Astrocyte (in vitro differentiated cells and primary cell): ENCODE results near the gene CATSPERB. TPM values are rescaled to one million over a fixed set of nuclear protein-coding genes. Genes with fewer than 3 reads are reported as not detected.

ENCODE experiments used
- DNase-seq: peaks from one replicate; pipeline ENCODE4 v3.0.0-alpha.2; 2010; ENCODE audit warnings: low read depth
- FAIRE-seq: peaks from 2 replicates; lab custom pipeline; 2011; peaks lifted over from hg19 to GRCh38; lab: Jason Lieb, UNC
- H2AFZ ChIP-seq: 2 replicates; pipeline ENCODE4 v1.6.0; 2012; ENCODE audit warnings: low read depth, low read length, inconsistent platforms
- H3K27ac ChIP-seq: 2 replicates; pipeline ENCODE4 v1.5.1; 2011; ENCODE audit warnings: low read depth, low read length, inconsistent platforms
- H3K27me3 ChIP-seq: 2 replicates; pipeline ENCODE4 v1.6.0; 2011; ENCODE audit warnings: low read length, inconsistent platforms; ENCODE audit not compliant: insufficient read depth
- H3K36me3 ChIP-seq: 2 replicates; pipeline ENCODE4 v1.5.1; 2011; ENCODE audit warnings: low read length, inconsistent platforms; ENCODE audit not compliant: insufficient read depth
- H3K4me1 ChIP-seq: 2 replicates; pipeline ENCODE4 v1.5.1; 2011; ENCODE audit warnings: low read length, inconsistent platforms; ENCODE audit not compliant: insufficient read depth
- H3K4me2 ChIP-seq: 2 replicates; pipeline ENCODE4 v1.6.0; 2012; ENCODE audit warnings: low read length, inconsistent platforms
- H3K4me3 ChIP-seq: 2 replicates; pipeline ENCODE4 v1.5.1; 2011; ENCODE audit warnings: low read depth, mild to moderate bottlenecking, low read length, inconsistent platforms; ENCODE audit not compliant: insufficient read depth
- H3K79me2 ChIP-seq: 2 replicates; pipeline ENCODE4 v1.6.0; 2012; ENCODE audit warnings: mild to moderate bottlenecking, low read length, inconsistent platforms; ENCODE audit not compliant: insufficient read depth
- H3K9ac ChIP-seq: 2 replicates; pipeline ENCODE4 v1.6.0; 2012; ENCODE audit warnings: mild to moderate bottlenecking, low read length, inconsistent platforms
- H3K9me3 ChIP-seq: 2 replicates; pipeline ENCODE4 v1.5.1; 2012; ENCODE audit warnings: low read depth, mild to moderate bottlenecking, low read length, inconsistent platforms; ENCODE audit not compliant: insufficient read depth
- H4K20me1 ChIP-seq: 2 replicates; pipeline ENCODE4 v1.6.0; 2012; ENCODE audit warnings: low read length, inconsistent platforms; ENCODE audit not compliant: insufficient read depth
- H3K27ac Mint-ChIP-seq: one replicate; pipeline ENCODE4 v1.8.0; 2021; ENCODE audit warnings: mild to moderate bottlenecking, mixed read lengths; ENCODE audit not compliant: unreplicated experiment
- H3K27me3 Mint-ChIP-seq: one replicate; pipeline ENCODE4 v1.8.0; 2021; ENCODE audit warnings: low read depth, mixed read lengths; ENCODE audit not compliant: unreplicated experiment
- H3K36me3 Mint-ChIP-seq: one replicate; pipeline ENCODE4 v1.8.0; 2021; ENCODE audit warnings: low read depth, mixed read lengths; ENCODE audit not compliant: unreplicated experiment
- H3K4me1 Mint-ChIP-seq: one replicate; pipeline ENCODE4 v1.8.0; 2021; ENCODE audit warnings: low read depth, mixed read lengths; ENCODE audit not compliant: unreplicated experiment
- H3K4me3 Mint-ChIP-seq: one replicate; pipeline ENCODE4 v1.8.0; 2021; ENCODE audit warnings: mild to moderate bottlenecking, moderate library complexity, mixed read lengths; ENCODE audit not compliant: unreplicated experiment
- H3K9me3 Mint-ChIP-seq: one replicate; pipeline ENCODE4 v1.8.0; 2021; ENCODE audit warnings: mild to moderate bottlenecking, mixed read lengths; ENCODE audit not compliant: unreplicated experiment
- CTCF ChIP-seq: IDR thresholded peaks from 2 replicates; pipeline ENCODE4 v1.5.1; 2011; ENCODE audit warnings: low read depth, mild to moderate bottlenecking, inconsistent platforms, low read length, moderate library complexity; ENCODE audit not compliant: insufficient read depth
- EZH2 ChIP-seq: IDR thresholded peaks from 2 replicates; pipeline ENCODE4 v1.6.1; 2012; ENCODE audit warnings: mild to moderate bottlenecking, low read length, inconsistent platforms; ENCODE audit not compliant: insufficient read depth
- total RNA-seq: library from RNA; stranded (reverse); gene quantifications from 2 replicates; pipeline ENCODE4 v1.2.1, GENCODE V29; 2021

CATSPERB gene
- total RNA-seq, 1 donor from 2014 or later, result 0.11 TPM

- Histone ChIP-seq H3K36me3 (no peaks in the 10 kb centered on the region), H3K4me1 (no peaks in the 10 kb centered on the region), H2AFZ (no peak overlapping the region), H3K79me2 (no peaks in the 10 kb centered on the region), H3K4me2 (no peak overlapping the region), H3K9ac (no peak overlapping the region), H4K20me1 (no peaks in the 10 kb centered on the region), H3K4me3 (no peak overlapping the region), H3K27ac (no peak overlapping the region), H3K27me3 (no peaks in the 10 kb centered on the region), H3K9me3 (no peaks in the 10 kb centered on the region)
- Mint-ChIP-seq H3K27ac (no peak overlapping the region), H3K27me3 (peaks cover 5% of the 10 kb centered on the region), H3K9me3 (peaks cover 5% of the 10 kb centered on the region), H3K4me3 (no peak overlapping the region), H3K4me1 (no peaks in the 10 kb centered on the region), H3K36me3 (no peaks in the 10 kb centered on the region)
- TF ChIP-seq EZH2, result no peak
- DNase-seq (no peak), FAIRE-seq (no peak)
These were observed 145.5 kb downstream of the CATSPERB start for GRCh38 chr14:91586410-91586809.

GRCh38 chr14:91585856-91586255 lies 146.0 kb downstream of the CATSPERB start:
- Histone ChIP-seq H3K27me3 (no peaks in the 10 kb centered on the region), H3K4me3 (no peak overlapping the region), H3K9me3 (no peaks in the 10 kb centered on the region), H3K27ac (no peak overlapping the region), H3K4me1 (no peaks in the 10 kb centered on the region), H3K79me2 (no peaks in the 10 kb centered on the region), H3K36me3 (no peaks in the 10 kb centered on the region), H4K20me1 (no peaks in the 10 kb centered on the region), H2AFZ (no peak overlapping the region), H3K9ac (no peak overlapping the region), H3K4me2 (no peak overlapping the region)
- peaks cover 5% of the 10 kb centered on the region for H3K9me3 Mint-ChIP-seq
- FAIRE-seq (no peak), DNase-seq (no peak)
- peaks cover 11% of the 10 kb centered on the region for H3K27me3 Mint-ChIP-seq
- no peak overlapping the region for H3K4me3 Mint-ChIP-seq
- no peaks in the 10 kb centered on the region for H3K36me3 Mint-ChIP-seq
- TF ChIP-seq CTCF, result no peak
- TF ChIP-seq EZH2, result no peak
- H3K4me1 Mint-ChIP-seq, result no peaks in the 10 kb centered on the region
- H3K27ac Mint-ChIP-seq, result no peak overlapping the region

- Mint-ChIP-seq H3K4me1 (no peaks in the 10 kb centered on the region), H3K36me3 (peaks cover 3% of the 10 kb centered on the region), H3K27ac (no peak overlapping the region), H3K9me3 (peaks cover 11% of the 10 kb centered on the region), H3K27me3 (peaks cover 25% of the 10 kb centered on the region), H3K4me3 (no peak overlapping the region)
- Histone ChIP-seq H2AFZ (no peak overlapping the region), H3K4me2 (no peak overlapping the region), H3K36me3 (no peaks in the 10 kb centered on the region), H4K20me1 (no peaks in the 10 kb centered on the region), H3K27me3 (no peaks in the 10 kb centered on the region), H3K27ac (no peak overlapping the region), H3K79me2 (no peaks in the 10 kb centered on the region), H3K9ac (no peak overlapping the region), H3K4me3 (no peak overlapping the region), H3K9me3 (no peaks in the 10 kb centered on the region), H3K4me1 (no peaks in the 10 kb centered on the region)
- TF ChIP-seq CTCF (no peak), EZH2 (no peak)
- FAIRE-seq, result no peak
- no peak for DNase-seq
These were observed 149.1 kb downstream of the CATSPERB start for GRCh38 chr14:91582761-91583160.
